SK-N-MC (cell line): Measurements from ENCODE around the gene RTTN.

ENCODE experiments used
- EZH2 ChIP-seq: fragments of 200-600 bp; sonication (generic); IDR thresholded peaks from one replicate; pipeline ENCODE4 v1.6.1; 2017; ENCODE audit warnings: antibody characterized with exemption
- FOXP2 ChIP-seq: optimal IDR thresholded peaks from 2 replicates; pipeline ENCODE3; 2011; ENCODE audit warnings: mild to moderate bottlenecking, moderate library complexity; ENCODE audit not compliant: insufficient read depth; ENCODE audit errors: extremely low read length, control extremely low read depth
- POLR2AphosphoS5 ChIP-seq: IDR thresholded peaks from 2 replicates; pipeline ENCODE4 v1.6.1; 2012; ENCODE audit warnings: mild to moderate bottlenecking, low read depth, low read length, borderline replicate concordance

DNA sequence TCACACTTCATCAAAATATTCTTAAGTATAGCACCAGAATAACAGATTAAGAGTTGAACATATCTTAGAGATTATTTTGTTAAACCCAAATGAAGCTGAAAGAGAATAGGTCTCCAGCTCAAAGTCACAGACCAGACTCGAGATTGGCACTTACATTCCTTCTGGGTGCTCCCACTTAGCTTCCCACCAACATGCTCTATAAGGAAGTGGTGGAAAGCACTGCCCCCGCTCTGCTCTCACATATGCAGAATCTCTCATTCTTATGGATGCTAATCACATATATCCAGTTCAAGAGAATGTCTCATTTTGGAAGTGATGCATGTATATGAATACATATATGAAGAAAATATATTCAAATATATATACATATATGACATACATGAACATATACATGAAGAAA, 186.4 kb downstream of the RTTN start:
- TF ChIP-seq POLR2AphosphoS5 (no peak), EZH2 (no peak), FOXP2 (no peak)
